Testis (tissue), 2 donors: ENCODE data around the gene ZSCAN30.

Experiments
- CTCF ChIP-seq, 3 experiments: fragments of 450-650 bp in 2 of 3; fragments of 200-600 bp in 1 of 3; sonication (generic) in 1 of 3; IDR thresholded peaks; one replicate each; pipeline ENCODE4 v1.5.1; 2016 to 2019; ENCODE audit warnings: antibody characterized with exemption in 3 of 3, mild to moderate bottlenecking in 2 of 3, moderate library complexity in 1 of 3
- POLR2A ChIP-seq: fragments of 450-650 bp; IDR thresholded peaks from one replicate; pipeline ENCODE4 v1.6.1; 2017; ENCODE audit warnings: antibody characterized with exemption, mild to moderate bottlenecking, moderate library complexity

DNA sequence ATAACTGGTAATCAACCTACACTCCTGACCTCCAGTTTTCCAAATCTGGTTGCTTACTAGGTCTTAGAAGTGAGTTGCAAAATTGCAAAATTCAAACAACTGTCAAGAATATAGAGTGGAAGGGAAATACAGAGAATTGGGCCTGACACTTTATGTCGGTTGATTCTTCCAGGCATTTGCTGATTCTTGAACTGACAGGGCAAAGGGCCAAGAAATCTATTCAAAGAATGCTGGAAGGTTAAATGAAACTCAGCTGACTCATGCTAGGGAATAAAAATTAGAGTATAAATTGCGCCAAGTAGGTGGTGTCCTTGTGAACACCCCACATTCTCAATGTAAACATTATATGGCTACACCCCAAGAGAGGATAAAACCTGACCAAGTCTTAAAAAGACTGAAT, 21.5 kb upstream of the ZSCAN30 start:
- TF ChIP-seq POLR2A (no peak), CTCF (IDR thresholded peaks at IDR 0.05) (no peak)
